ENCODE data around the gene DNAI2. TPM values are rescaled to one million over a fixed set of nuclear protein-coding genes. Genes with fewer than 3 reads are reported as not detected.

The DNAI2 gene
- polyA plus RNA-seq, 2 of the 4 experiments (the other 2 are of a cell fraction), result not detected

DNA sequence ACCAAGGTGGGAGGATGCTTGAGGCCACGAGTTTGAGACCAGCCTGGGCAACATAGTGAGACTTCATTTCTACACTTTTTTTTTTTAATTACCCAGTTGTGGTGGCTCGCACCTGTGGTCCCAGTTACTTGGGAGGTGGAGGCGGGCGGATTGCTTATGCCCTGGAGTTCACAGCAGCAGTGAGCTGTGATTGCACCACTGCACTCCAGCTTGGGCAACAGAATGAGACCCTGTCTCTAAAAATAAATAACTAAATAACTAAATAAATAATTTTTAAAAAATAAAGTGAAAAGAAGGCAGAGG lies 9.3 kb downstream of the DNAI2 start:
- ChIA-PET POLR2A (no interaction called here), CTCF (interaction anchor here (0.9 to 12.3 kb wide), 6 partner anchors 10 to 854 kb away, joined by 3 to 125 read pairs (median 4); no protein-coding TSS in a partner anchor)
- TF ChIP-seq CBX8 (IDR thresholded peaks at IDR 0.05) (no peak), FOSL2 (IDR thresholded peaks at IDR 0.05) (no peak), FOSL2 (CRISPR knock-in tag; IDR thresholded peaks at IDR 0.05) (no peak), MAFK (IDR thresholded peaks at IDR 0.05; ENCODE audit: partially characterized antibody) (no peak), NPAS2 (CRISPR knock-in tag; IDR thresholded peaks at IDR 0.05; ENCODE audit: borderline replicate concordance) (no peak), E2F6 (IDR thresholded peaks at IDR 0.05; ENCODE audit: borderline replicate concordance, low read depth) (no peak), HDAC2 (IDR thresholded peaks at IDR 0.05) (no peak), CHD4 (IDR thresholded peaks at IDR 0.05; ENCODE audit: borderline replicate concordance) (no peak), FOSB (CRISPR knock-in tag; IDR thresholded peaks at IDR 0.05) (no peak), CEBPB (IDR thresholded peaks at IDR 0.05) (no peak), TFCP2L1 (CRISPR knock-in tag; IDR thresholded peaks at IDR 0.05) (no peak), TP53 (CRISPR knock-in tag; IDR thresholded peaks at IDR 0.05) (no peak), RAD21 (conservative IDR thresholded peaks at IDR 0.05 in 1 of 2, IDR thresholded peaks at IDR 0.05 in 1 of 2) (no peak), HOXB13 (CRISPR knock-in tag; IDR thresholded peaks at IDR 0.05; ENCODE audit: low read depth) (no peak), GATA3 (IDR thresholded peaks at IDR 0.05; ENCODE audit: borderline replicate concordance) (no peak)
- TF ChIP-seq, protein P1, sequence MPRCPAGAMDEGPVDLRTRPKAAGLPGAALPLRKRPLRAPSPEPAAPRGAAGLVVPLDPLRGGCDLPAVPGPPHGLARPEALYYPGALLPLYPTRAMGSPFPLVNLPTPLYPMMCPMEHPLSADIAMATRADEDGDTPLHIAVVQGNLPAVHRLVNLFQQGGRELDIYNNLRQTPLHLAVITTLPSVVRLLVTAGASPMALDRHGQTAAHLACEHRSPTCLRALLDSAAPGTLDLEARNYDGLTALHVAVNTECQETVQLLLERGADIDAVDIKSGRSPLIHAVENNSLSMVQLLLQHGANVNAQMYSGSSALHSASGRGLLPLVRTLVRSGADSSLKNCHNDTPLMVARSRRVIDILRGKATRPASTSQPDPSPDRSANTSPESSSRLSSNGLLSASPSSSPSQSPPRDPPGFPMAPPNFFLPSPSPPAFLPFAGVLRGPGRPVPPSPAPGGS (IDR thresholded peaks at IDR 0.05), result no peak
- TF ChIP-seq, protein P2, sequence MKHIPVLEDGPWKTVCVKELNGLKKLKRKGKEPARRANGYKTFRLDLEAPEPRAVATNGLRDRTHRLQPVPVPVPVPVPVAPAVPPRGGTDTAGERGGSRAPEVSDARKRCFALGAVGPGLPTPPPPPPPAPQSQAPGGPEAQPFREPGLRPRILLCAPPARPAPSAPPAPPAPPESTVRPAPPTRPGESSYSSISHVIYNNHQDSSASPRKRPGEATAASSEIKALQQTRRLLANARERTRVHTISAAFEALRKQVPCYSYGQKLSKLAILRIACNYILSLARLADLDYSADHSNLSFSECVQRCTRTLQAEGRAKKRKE (CRISPR knock-in tag; IDR thresholded peaks at IDR 0.05; ENCODE audit: low read depth), result no peak
- TF ChIP-seq, protein P3, sequence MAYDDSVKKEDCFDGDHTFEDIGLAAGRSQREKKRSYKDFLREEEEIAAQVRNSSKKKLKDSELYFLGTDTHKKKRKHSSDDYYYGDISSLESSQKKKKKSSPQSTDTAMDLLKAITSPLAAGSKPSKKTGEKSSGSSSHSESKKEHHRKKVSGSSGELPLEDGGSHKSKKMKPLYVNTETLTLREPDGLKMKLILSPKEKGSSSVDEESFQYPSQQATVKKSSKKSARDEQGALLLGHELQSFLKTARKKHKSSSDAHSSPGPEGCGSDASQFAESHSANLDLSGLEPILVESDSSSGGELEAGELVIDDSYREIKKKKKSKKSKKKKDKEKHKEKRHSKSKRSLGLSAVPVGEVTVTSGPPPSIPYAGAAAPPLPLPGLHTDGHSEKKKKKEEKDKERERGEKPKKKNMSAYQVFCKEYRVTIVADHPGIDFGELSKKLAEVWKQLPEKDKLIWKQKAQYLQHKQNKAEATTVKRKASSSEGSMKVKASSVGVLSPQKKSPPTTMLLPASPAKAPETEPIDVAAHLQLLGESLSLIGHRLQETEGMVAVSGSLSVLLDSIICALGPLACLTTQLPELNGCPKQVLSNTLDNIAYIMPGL (CRISPR knock-in tag; IDR thresholded peaks at IDR 0.05; ENCODE audit: borderline replicate concordance), result no peak
- Histone ChIP-seq H3K4me1 (0 out of 3 replicates have a peak, but pooled peaks cover 4% of the 10 kb centered on the region), H3K4me3 (no peak overlapping the region), H3K9me3 (no peaks in the 10 kb centered on the region), H3K27ac (no peak overlapping the region), H3K4me2 (no peak overlapping the region)
- WGBS (ENCODE audit: missing lambda C conversion rate), result 64% methylated on average over 4 of the region's 4 CpGs
- no peak for DNase-seq (ENCODE audit: low read depth in 1 of 2, low spot score in 1 of 2)
- ATAC-seq, result no peak
- no peak for FAIRE-seq

DNA sequence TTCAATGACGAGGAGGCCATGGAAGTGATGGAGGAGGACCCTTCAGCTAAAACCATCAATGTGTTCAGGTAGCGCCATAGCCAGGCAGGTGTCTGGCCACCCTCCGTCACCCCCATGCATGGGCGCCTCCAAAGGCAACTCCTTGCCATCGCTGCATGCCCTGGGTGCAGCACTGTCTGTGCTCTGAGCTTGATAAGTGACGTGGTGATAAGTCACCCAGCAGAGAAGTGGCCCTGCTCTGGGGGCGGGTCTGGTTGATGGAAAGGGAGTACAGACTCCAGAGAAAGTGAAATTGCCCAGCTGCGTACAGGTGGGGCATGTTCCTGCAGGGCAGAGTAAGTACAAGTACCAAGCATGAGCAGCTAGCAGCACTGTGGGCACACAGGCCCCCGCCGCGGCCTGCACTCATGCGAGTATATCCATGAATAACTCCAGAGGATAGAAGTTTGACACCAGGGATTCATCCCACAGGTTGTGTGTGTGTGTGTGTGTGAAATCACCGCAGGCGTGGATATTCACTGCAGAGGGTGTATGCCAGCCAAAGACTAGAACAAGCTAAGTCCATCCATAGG lies 13.1 kb downstream of the DNAI2 start:
- Histone ChIP-seq H3K4me2 (no peak overlapping the region), H3K9me3 (no peaks in the 10 kb centered on the region), H3K4me3 (no peak overlapping the region), H3K4me1 (0 out of 3 replicates have a peak, but pooled peaks cover 4% of the 10 kb centered on the region), H3K27ac (no peak overlapping the region)
- CTCF ChIA-PET, result interaction anchor here (2.3 to 12.3 kb wide), 2 partner anchors 11 to 81 kb away, joined by 6 to 125 read pairs; no protein-coding TSS in a partner anchor
- WGBS (ENCODE audit: missing lambda C conversion rate), result 79% methylated on average over 14 of the region's 14 CpGs
- TF ChIP-seq CBX2 (IDR thresholded peaks at IDR 0.05; ENCODE audit: borderline replicate concordance, low read depth) (no peak), GATA3 (IDR thresholded peaks at IDR 0.05; ENCODE audit: borderline replicate concordance) (no peak), RFX5 (IDR thresholded peaks at IDR 0.05) (no peak), EHF (CRISPR knock-in tag; IDR thresholded peaks at IDR 0.05) (no peak), HEYL (CRISPR knock-in tag; IDR thresholded peaks at IDR 0.05) (no peak), POLR2AphosphoS2 (conservative IDR thresholded peaks at IDR 0.05; ENCODE audit: low read length) (no peak), NR3C1 (IDR thresholded peaks at IDR 0.05) (no peak), HOXB5 (CRISPR knock-in tag; IDR thresholded peaks at IDR 0.05) (no peak), TFCP2L1 (CRISPR knock-in tag; IDR thresholded peaks at IDR 0.05) (no peak), SREBF2 (IDR thresholded peaks at IDR 0.05) (no peak), TP53 (CRISPR knock-in tag; IDR thresholded peaks at IDR 0.05) (no peak), POLR2A (IDR thresholded peaks at IDR 0.05; ENCODE audit: low read length) (no peak), RAD21 (conservative IDR thresholded peaks at IDR 0.05 in 1 of 2, IDR thresholded peaks at IDR 0.05 in 1 of 2) (no peak), JUNB (IDR thresholded peaks at IDR 0.05) (no peak), CEBPB (IDR thresholded peaks at IDR 0.05) (no peak)
- TF ChIP-seq, protein P4, sequence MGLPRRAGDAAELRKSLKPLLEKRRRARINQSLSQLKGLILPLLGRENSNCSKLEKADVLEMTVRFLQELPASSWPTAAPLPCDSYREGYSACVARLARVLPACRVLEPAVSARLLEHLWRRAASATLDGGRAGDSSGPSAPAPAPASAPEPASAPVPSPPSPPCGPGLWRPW (IDR thresholded peaks at IDR 0.05), result no peak
- TF ChIP-seq, protein P3 (CRISPR knock-in tag; IDR thresholded peaks at IDR 0.05; ENCODE audit: borderline replicate concordance), result no peak
- no peak for DNase-seq (ENCODE audit: low read depth in 1 of 2, low spot score in 1 of 2)
- no peak for ATAC-seq
- FAIRE-seq, result no peak
- POLR2A ChIA-PET, result no interaction called here
